GM03348 (cell line): ENCODE measurements around the gene FGFR3.
"Not testable (repeated sequence)": the region's sequence is repeated elsewhere in the genome, so short reads cannot be mapped to it uniquely, and the experiment has no call there.

ENCODE experiments used
- DNase-seq: peaks from one replicate; pipeline ENCODE4 v3.0.0; 2012; ENCODE audit warnings: low spot score

The FGFR3 gene

DNA sequence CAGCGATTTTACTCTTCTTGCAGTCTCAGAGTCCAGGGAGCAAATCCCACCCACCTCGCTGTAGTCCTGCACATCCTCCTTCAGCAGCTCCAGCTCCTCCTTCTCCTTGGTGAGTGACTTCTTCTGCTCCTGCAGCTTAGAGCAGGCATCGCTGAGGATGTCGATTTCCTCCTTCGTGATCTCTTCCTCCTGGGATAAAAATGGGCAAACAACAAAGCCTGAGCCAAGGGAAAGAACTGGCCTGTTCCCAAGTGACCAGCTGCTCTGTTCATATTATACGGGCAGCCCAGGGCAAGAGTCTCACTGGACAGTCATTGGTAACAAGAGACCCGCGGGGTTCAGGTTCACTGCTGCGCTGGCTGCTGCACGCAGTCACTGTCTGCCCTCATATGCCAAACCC lies 26.2 kb downstream of the FGFR3 start:
- no peak for DNase-seq

DNA sequence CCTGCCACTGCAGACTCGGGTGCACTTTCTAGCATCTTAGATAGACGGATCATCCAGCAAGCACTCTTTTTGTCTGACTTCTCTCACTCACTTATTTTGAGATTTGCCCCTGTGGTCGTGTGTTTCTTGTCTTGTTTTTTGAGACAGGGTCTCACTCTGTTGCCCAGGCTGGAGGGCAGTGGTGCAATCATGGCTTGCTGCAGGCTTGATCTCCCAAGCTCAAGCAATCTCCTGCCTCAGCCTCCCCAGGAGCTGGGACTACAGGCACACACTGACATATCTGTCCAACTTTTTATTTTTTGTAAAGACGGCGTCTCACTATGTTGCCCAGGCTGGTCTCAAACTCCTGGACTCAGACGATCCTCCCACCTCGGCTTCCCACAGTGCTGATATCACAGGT lies 26.7 kb downstream of the FGFR3 start:
- DNase-seq, result no peak

DNA sequence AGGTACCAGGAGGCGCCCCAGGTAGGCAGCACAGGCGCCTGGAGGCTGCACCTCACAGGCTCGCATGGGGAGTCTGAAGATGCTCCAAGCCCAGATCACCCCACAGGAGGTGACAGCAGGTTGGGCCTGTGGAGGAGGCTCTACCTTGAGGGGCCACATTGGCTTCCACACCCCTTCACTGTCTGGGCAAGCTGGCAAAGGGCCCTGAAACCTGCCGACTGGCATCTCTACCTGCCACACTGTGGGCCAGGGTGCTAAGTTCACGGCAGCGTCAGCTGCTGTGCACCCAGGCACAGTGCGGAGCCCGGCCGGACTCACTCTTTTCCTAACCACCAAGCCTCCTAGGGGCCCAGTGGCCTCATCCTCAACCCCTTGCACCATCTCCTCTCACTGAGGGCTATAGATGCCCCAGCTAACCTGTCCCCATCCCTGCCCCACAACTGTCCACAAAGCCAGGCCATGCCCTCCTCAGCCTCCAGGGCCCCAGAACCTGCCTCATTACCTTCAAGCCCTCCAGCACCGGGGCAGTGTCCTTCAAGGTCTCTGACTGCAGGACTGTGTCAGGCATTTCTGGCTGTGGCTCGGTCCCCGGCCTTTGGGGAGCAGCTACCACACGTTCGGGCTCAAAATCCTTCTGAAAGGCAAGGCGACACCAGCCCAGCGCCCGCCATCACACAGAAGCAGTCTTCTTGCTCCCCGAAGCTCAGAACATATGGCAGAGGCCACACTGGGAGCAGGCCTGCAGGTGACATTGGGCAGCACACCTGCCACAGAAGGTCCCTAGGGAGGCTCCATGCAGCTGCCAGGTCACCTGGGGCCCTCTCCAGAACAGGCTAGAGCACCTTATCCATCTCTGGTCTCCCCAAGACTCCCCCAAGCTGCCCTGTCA lies 28.8 kb downstream of the FGFR3 start:
- no peak for DNase-seq

DNA sequence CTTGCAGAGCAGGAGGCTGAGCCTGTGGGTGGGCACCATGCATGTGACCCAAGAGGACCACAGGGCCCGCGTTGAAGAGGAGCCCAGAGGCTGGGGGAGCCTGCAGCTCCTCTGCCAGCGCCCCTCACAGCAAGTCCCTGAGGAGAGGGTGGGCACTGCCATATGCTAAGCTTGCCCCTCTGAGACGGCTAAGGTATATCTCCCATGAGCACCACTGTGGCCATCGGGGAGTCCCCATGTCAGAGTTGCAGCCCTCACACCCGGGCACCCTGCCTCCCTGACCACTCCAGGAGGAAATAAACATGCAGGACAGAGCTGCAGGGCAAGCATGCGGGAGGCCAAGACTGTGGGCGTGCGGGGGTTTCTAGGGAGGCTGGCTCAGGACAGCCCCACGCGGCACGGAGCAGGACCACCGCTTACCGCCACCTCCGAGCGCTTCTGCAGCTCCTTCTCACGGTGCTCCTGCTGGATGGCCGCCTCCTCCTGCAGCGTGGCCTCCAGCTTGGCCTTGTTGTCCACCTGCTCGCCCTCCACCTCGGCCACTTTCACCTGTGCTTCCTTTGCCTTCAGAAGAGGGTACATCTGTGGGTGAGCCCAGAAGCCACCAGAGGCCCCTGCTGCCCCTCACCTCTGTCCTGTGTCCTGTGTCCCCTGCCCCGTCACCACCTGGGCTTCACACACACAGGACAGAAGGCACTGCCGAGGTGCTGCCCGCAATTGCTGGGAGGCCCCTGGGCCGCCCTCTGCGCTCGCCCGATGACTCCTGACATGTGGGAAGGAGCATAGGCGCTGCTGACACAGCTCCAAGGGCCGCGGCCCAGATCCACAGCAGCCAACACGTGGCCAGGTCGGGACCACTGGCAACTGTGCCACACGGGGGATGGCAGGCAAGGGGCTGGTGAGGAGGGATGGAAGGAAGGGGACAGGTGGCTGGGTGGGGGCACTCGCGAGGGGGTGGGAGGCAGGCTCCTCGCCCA lies 29.8 kb downstream of the FGFR3 start:
- no peak for DNase-seq

DNA sequence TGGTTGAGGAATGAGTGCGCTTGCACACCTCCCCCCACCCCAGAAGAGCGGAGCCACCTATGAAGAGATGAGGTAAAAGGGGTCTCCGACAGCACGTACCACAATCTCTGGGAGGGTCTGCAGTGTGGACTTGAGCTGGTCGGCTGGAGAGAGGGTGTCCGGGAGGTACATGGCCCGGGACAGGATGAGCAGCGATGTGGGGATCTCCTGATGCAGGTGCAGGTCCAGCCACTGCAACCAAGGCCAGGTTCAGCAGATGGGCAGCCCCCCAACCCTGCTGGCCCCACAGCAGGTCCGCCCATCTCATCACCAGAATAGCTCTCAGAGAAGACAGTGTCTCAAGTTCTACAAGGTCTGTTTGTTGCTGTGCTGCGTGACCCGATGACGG lies 30.4 kb downstream of the FGFR3 start:
- DNase-seq, result no peak

DNA sequence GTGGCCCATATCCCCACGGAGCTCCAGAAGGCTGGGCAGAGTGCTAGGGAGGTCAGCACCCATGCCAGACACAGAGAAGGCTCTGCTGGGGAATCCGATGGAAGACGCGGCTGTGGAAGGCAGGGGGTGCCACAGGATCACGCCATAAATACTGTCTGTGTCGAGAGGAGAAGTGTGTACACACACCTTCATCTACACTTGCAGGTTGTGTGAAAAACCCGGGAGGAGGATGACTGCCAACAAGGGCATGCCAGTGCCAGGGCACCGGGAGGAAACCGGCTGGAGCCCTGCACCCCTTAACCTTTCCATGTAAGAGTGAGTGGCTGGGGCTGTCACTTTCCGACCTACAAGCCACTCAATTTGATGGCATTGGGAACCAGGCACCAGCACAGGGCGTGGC lies 31.7 kb downstream of the FGFR3 start:
- no peak for DNase-seq

DNA sequence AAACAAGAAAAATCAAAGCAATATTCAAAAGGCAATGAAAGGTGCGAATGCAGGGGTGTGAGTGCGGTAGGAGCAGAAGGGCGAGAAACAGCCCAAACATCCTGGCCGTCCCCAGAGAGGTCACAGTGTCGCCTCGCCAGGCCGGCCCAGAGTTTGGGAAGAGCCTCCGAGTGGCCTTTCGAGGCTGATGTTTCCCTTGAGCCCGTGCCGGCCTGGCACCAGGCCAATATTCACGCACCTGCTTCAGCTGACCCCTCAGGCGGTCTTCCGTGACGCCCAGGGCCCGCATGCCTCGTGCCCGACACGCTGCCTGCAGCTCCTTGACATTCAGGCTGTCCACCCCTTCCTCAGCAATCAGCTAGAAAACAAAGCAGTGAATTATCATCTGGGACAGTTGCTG lies 32.2 kb downstream of the FGFR3 start:
- DNase-seq, result no peak

DNA sequence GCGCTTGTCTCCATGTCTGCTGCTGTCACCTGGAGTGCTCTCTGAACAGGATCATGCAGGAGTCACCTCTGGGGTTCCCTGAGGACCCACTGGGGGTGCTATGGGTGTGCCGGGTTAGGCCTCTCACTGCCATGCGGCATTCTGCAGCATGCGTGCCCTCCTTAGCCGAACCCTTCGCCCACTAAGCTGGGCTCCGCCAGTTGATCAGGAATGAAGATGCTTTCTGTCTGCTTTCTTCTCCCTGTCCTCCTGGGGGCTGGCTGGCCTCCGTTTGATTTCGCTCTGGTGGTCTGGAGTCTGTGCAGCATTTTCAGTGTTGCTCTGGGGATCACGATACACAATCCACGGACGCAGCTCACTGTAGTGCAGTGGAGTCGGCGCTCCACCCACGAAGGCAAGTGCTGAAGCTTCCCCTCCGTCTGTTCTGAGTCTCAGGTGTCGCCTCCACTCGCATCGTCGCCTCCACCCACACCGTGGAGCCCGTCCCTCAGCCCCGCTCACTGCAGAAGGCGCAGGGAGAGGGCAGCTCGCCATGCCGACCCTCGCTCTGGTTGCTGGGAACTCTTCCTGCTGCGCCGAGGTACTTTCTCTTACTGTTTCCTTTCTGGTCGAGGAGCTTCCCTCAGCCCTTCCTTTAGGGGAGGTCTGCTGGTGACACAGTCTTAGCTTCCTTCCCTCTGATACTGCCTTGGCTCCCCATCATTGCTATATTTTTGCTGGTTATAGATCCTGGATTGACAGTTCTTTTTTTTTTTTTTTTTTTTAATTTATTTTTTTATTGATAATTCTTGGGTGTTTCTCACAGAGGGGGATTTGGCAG lies 33.6 kb downstream of the FGFR3 start:
- DNase-seq, result no peak

DNA sequence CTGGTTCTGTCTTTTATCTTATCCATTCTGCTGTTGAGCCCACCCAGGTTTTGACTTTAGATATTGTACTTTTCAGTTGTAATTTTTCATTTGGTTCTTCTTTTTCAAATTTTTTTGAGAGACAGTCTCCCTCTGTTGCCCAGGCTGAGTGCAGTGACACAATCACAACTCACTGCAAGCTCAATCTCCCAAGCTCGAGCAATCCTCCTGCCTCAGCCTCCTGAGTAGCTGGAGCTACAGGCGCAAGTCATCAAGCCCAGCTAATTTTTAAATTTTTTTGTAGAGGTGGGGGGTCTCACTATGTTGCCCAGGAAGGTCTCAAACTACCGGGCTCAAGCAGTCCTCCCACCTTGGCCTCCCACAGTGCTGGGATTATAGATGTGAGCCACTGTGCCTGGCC lies 37.1 kb downstream of the FGFR3 start:
- no peak for DNase-seq

DNA sequence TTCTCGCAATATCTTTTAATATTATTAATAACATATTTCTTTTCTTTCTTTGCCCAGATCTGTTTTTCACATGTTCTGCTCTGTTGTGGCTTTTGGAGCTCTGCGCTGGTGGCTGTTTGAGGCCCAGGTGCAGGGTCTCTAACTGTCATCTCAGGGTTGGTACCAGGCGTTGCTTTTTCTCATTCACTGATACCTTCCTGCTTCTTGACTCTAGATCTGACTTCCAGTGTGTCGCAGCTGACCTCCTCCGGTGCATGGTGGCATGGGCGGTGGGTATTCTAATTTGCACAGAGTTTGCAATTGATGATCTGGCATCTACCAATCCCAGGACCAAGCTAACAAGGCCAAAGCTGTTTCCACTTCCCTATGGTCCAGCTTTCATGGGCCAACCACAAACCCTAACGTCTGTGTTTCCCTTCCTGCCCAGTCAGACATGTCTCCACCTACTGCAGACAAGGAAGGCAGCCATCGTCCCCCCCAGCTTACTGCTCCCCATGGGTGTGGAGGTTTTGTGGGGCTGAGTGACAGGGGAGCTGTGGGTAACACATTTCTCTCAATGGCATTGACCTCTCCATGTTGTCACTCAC lies 37.6 kb downstream of the FGFR3 start:
- DNase-seq, result no peak

DNA sequence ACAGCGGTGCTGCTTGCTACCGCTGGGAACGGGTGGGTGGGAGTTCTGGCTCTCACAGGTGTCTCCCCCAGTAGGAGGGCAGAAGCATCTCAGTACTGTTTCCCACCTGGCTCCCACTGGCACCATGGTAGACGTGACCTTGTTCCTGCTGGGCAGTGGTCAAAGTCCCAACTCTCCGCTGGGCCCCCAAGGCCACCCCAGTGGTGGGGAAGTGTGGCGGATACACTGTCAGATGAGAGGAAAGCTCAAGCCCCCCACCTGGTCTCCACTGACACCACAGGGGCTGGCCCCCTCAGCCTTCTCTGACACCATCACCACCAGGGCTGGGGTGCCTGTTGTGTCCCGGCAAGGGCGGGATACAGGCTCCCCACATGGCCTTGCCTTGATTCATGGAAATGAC lies 38.2 kb downstream of the FGFR3 start:
- DNase-seq, result no peak

DNA sequence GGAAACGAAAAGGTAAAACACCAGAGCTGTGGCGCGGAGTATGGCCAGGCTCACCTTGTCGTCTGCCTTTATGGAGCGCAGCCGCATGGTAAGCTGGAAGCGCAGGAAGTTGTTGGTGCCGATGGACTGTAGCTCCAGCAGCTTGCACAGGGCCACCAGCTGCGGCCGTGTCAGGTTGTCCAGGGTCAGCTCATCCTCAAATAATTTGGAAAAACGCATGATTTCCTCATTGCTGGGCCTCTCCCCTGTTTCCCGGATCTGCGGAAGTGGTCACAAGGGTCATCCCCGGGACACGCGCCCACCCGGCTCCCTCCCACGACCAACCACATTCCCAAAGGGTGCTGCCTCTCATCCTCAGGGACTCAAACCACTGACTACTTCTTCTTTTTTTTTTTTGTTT lies 39.6 kb downstream of the FGFR3 start:
- DNase-seq, result no peak

DNA sequence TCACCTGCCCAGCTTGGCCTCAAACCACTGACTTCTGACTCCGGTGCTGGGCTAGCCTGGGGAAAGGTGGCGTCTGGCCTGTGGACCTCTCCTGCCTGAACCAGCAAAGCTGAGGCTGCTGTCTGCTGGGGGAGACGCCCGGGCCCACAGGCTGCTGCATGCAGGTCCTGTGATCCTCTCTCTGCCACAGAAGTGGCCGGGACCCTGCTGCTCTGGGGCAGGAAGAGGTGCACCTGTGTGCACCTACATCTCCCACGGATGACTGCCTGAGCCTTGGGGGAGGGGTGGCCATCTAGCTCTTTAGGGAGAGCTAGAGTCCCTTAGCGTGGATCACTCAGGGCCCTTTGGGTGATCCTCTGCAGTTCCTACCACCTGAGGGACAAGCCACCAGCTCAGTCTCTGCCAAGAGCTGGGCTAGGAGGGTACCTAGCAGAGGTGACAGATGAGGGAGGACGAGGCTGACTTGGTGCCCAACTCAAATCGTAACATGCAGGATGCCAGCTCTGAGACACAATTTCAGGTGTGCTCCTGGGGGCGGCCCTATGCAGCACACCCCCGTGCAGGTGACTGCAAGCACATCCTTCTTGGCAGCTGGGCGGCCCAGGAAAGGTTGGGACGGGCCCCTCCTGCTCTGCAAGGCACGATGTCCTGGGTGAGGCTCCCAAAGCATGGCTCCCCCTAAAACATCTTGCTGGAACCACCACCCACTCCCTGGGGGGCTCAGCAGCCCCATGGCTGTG lies 40.4 kb downstream of the FGFR3 start:
- no peak for DNase-seq

DNA sequence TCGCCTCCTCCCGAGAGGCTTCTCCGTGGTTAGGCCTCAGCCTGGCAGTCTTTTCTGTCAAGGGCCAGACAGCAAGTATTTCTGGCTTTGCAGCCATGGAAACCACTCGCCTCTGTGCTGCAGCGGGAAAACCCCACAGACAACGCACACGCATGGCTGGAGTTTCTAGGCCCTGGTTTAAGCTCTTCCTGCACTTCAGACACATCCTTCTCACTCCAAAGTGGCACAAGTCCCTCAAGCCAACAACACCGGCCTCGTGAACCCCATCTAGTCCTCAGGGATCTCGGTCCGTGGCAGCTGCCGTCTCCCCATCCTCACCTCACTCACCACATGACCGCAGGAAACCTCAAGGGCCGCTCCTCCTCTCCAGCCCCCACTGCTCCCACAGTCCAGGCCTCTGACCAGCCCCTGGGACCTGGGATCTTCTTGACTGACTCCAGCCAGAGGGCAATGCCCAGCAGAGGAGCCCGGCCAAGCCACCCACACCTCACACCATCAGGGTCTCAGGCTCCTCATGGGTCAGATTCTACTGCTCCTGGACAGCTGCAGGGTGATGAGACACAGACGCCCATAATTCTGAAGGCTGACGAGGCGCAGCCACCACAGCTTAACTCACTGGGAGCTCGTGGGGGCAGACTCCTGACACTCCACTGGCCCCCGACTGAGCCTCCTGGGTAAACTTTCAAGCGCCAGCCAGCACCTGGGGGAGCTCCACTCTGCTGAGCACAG lies 41.1 kb downstream of the FGFR3 start:
- no peak for DNase-seq

DNA sequence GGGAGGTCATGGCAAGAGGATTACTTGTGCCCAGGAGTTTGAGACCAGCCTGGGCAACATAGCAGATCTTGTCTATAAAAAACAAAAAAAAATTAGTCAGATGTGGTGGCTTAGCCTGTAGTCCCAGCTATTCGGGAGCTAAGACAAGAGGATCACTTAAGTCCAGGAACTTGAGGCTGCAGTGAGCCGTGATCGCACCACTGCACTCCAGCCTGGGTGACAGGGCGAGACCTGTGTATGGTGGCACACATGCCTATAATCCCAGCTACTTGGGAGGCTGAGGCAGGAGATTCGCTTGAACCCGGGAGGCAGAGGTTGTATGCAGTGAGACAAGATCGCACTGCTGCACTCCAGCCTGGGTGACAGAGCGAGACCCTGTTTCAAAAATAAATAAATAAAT lies 42.7 kb downstream of the FGFR3 start:
- DNase-seq, result not testable (repeated sequence)

DNA sequence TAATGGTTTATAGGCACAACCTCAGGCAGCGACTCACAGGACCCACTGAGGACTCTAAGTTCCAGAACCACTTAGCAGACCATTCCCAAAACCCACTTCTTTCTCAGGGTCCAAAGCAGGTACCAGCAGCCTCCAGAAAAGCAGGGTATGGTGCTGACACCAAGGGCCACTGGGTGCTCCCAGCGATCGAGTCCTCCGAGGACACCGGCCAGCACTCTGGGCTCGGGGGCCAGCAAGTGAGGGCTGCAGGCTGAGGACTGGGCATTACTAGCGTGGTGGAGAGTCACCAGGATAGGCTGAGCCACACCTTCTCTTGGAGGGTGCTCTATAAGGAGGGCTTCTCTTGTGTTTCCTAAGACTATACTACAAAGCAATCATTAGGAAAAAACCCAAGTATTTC lies 43.6 kb downstream of the FGFR3 start:
- DNase-seq, result no peak

DNA sequence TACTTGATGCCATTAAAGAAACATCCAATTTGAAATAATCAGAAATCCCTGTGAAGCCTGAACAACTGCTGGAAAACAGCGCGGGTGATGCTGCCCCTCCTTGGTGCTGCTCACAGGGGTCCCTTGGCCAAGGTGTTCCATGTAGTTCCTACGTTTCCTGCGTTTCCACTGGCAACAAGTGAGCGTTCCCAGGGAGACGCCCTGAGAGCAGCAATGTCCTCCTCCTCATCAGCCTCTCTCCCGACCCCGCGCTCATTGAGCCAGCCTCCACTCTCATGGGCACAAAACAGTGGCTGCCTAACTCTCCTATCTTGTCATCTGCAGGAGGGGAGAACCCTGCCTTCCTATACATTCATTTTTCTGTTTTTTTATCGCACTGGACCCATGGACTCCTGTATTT lies 44.0 kb downstream of the FGFR3 start:
- DNase-seq, result no peak

DNA sequence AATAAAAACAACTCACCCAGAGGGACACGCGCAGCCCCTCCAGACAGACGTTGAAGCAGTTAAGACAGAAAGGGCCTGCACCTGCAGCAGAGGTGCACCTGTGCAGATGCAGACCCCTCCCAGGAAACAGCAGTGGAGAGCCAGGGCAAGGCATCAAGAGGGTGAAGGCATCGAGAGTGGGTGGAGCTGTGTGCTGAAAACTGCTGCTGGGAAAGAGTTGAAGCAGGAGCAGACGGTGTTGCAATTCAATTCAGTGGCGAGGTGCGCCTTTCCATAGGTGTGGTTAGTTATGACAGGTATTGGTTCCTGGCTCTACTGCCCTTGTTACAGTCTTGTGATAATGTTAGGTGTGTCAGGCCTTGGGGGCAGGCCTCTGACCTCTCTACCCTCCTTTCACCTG lies 46.2 kb downstream of the FGFR3 start:
- DNase-seq, result no peak

DNA sequence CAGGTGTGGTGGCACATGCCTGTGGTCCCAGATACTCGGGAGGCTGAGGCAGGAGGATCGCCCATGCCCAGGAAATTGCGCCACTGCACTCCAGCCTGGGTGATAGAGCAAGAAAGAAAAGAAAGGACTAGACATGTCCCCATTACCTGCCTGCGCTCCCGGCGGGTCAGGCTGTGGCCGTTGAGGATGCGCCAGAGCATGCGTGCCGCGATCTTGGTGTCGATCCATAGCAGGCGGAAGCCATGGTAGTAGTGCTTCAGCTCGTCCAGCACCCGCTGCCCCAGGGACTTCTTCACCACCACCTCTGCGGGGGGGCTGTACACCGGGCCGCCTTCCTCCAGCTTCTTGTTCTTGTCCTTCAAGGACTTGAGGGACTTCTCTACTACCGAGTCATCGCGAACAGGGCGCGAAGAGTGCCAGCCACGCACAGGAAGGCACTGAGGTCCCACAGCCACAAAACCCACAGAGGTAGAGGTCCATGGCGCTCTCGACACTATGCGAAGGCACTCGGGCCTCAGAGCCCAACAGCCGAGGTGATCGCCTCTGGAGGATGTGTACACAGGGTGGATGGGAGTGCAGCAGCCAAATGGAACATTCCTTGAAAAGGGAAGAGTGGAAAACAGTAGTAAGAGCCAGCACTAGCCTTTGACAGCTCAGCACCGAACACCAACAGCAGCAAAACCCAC lies 48.3 kb downstream of the FGFR3 start:
- DNase-seq, result no peak

DNA sequence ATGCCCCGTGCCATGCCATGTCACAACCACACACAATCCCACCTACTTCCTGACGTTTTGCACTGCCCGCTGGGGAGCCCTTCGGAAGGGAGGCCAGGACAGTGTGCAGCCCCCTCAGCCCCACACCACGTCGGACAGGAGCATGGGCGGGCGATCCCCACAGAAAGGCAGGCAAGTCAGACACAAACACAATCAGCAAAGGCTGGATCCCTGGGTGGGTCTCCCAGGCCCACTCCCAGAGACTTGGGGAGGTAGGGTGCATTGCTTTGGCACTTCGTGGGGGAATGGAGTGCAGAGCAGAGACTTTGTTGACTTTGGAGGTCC lies 48.8 kb downstream of the FGFR3 start:
- DNase-seq, result no peak
